H9 (cell line): ENCODE results near the gene CFAP57. TPM values are rescaled to one million over a fixed set of nuclear protein-coding genes. Genes with fewer than 3 reads are reported as not detected.

Source experiments
- DNase-seq: peaks from one replicate; pipeline ENCODE4 v3.0.0-alpha.2; 2017
- H2AFZ ChIP-seq: one replicate; pipeline ENCODE4 v1.6.1; 2013; ENCODE audit warnings: mild to moderate bottlenecking, low read length, control low read depth, moderate library complexity
- H2AK5ac ChIP-seq: 2 replicates; pipeline ENCODE4 v1.6.1; 2013; ENCODE audit warnings: low read length, control low read depth, mixed read lengths; ENCODE audit not compliant: insufficient read length
- H2BK120ac ChIP-seq: one replicate; pipeline ENCODE4 v1.6.1; 2013; ENCODE audit warnings: low read depth, mild to moderate bottlenecking, low read length, control low read depth, inconsistent platforms; ENCODE audit not compliant: poor library complexity, severe bottlenecking
- H2BK12ac ChIP-seq: 2 replicates; pipeline ENCODE4 v1.6.1; 2013; ENCODE audit warnings: low read length, control low read depth, mixed read lengths, low read depth; ENCODE audit not compliant: insufficient read length
- H2BK15ac ChIP-seq: 2 replicates; pipeline ENCODE4 v1.6.1; 2013; ENCODE audit warnings: low read depth, low read length, control low read depth
- H2BK20ac ChIP-seq: one replicate; pipeline ENCODE4 v1.6.1; 2013; ENCODE audit warnings: low read depth, mild to moderate bottlenecking, low read length, control low read depth, inconsistent platforms; ENCODE audit not compliant: poor library complexity, severe bottlenecking
- H2BK5ac ChIP-seq: 2 replicates; pipeline ENCODE4 v1.6.1; 2013; ENCODE audit warnings: low read length, control low read depth, mixed read lengths; ENCODE audit not compliant: insufficient read length
- H3K14ac ChIP-seq: 2 replicates; pipeline ENCODE4 v1.6.1; 2013; ENCODE audit warnings: low read length, control low read depth; ENCODE audit not compliant: insufficient read depth
- H3K18ac ChIP-seq: 2 replicates; pipeline ENCODE4 v1.6.1; 2013; ENCODE audit warnings: low read depth, mild to moderate bottlenecking, mixed read lengths, low read length, control low read depth; ENCODE audit not compliant: insufficient read length
- H3K23ac ChIP-seq: 2 replicates; pipeline ENCODE4 v1.6.1; 2013; ENCODE audit warnings: low read length, control low read depth, mixed read lengths, low read depth; ENCODE audit not compliant: insufficient read length
- H3K23me2 ChIP-seq: 2 replicates; pipeline ENCODE4 v1.6.1; 2013; ENCODE audit warnings: low read depth, mild to moderate bottlenecking, mixed read lengths, low read length, control low read depth; ENCODE audit not compliant: insufficient read length, poor library complexity, severe bottlenecking
- H3K27ac ChIP-seq: 2 replicates; pipeline ENCODE4 v1.5.1; 2013; ENCODE audit warnings: low read length, control low read depth, mixed read lengths, low read depth; ENCODE audit not compliant: insufficient read length
- H3K27me3 ChIP-seq: 2 replicates; pipeline ENCODE4 v1.6.1; 2013; ENCODE audit warnings: low read length, control low read depth, inconsistent platforms; ENCODE audit not compliant: insufficient read depth
- H3K4ac ChIP-seq: 2 replicates; pipeline ENCODE4 v1.6.1; 2013; ENCODE audit warnings: low read depth, mild to moderate bottlenecking, control low read depth, inconsistent platforms, low read length, moderate library complexity
- H3K4me1 ChIP-seq: 2 replicates; pipeline ENCODE4 v1.6.1; 2013; ENCODE audit warnings: low read length, control low read depth, inconsistent platforms; ENCODE audit not compliant: insufficient read depth
- H3K4me2 ChIP-seq: 2 replicates; pipeline ENCODE4 v1.6.1; 2013; ENCODE audit warnings: low read length, control low read depth, mixed read lengths; ENCODE audit not compliant: insufficient read length, insufficient read depth
- H3K56ac ChIP-seq: 2 replicates; pipeline ENCODE4 v1.6.1; 2013; ENCODE audit warnings: low read depth, mild to moderate bottlenecking, mixed read lengths, low read length, control low read depth; ENCODE audit not compliant: insufficient read length
- H3K79me1 ChIP-seq: 2 replicates; pipeline ENCODE4 v1.6.1; 2013; ENCODE audit warnings: low read depth, mild to moderate bottlenecking, moderate library complexity, low read length, control low read depth, inconsistent platforms; ENCODE audit not compliant: insufficient read depth, poor library complexity, severe bottlenecking
- H3K79me2 ChIP-seq: 2 replicates; pipeline ENCODE4 v1.6.1; 2013; ENCODE audit warnings: low read length, control low read depth, inconsistent platforms; ENCODE audit not compliant: insufficient read depth
- H3K9ac ChIP-seq: 2 replicates; pipeline ENCODE4 v1.6.1; 2013; ENCODE audit warnings: low read length, control low read depth, mixed read lengths; ENCODE audit not compliant: insufficient read length; ENCODE audit errors: extremely low read depth
- H3K9me3 ChIP-seq: one replicate; pipeline ENCODE4 v1.6.1; 2013; ENCODE audit warnings: low read depth, low read length, inconsistent platforms; ENCODE audit not compliant: control insufficient read depth
- H3T11ph ChIP-seq: one replicate; pipeline ENCODE4 v1.6.1; 2013; ENCODE audit warnings: mild to moderate bottlenecking, low read length, control low read depth, inconsistent platforms
- H4K20me1 ChIP-seq: one replicate; pipeline ENCODE4 v1.6.1; 2013; ENCODE audit not compliant: control insufficient read depth, insufficient read length, insufficient read depth
- H4K5ac ChIP-seq: 2 replicates; pipeline ENCODE4 v1.6.1; 2013; ENCODE audit warnings: low read depth, mild to moderate bottlenecking, mixed read lengths, low read length, control low read depth; ENCODE audit not compliant: insufficient read length
- H4K8ac ChIP-seq: replicated peaks from 2 replicates; pipeline ENCODE4 v1.6.1; 2013; ENCODE audit warnings: low read length, control low read depth, mixed read lengths, low read depth; ENCODE audit not compliant: insufficient read length
- H4K91ac ChIP-seq: 2 replicates; pipeline ENCODE4 v1.6.1; 2013; ENCODE audit warnings: low read depth, mild to moderate bottlenecking, moderate library complexity, mixed read lengths, low read length, control low read depth; ENCODE audit not compliant: insufficient read length
- H3K27ac Mint-ChIP-seq, 3 experiments: 2 replicates in 2 of 3; 3 replicates in 1 of 3; pipeline ENCODE4 v1.8.0; 2020 to 2021; ENCODE audit warnings: mixed read lengths in 3 of 3, mild to moderate bottlenecking in 1 of 3, moderate library complexity in 1 of 3
- H3K27me3 Mint-ChIP-seq: 2 replicates; pipeline ENCODE4 v1.8.0; 2021; ENCODE audit warnings: low read depth, mild to moderate bottlenecking, moderate library complexity, mixed read lengths
- H3K36me3 Mint-ChIP-seq, 3 experiments: 2 replicates in 2 of 3; 3 replicates in 1 of 3; pipeline ENCODE4 v1.8.0; 2020 to 2021; ENCODE audit warnings: low read depth in 3 of 3, mixed read lengths in 3 of 3; ENCODE audit not compliant: insufficient read depth in 1 of 3
- H3K4me1 Mint-ChIP-seq, 2 experiments: 2 replicates each; pipeline ENCODE4 v1.8.0; 2020; ENCODE audit warnings: mixed read lengths in 2 of 2
- H3K4me3 Mint-ChIP-seq, 2 experiments: 2 replicates in 1 of 2; 3 replicates in 1 of 2; pipeline ENCODE4 v1.8.0; 2020 to 2021; ENCODE audit warnings: mild to moderate bottlenecking in 2 of 2, mixed read lengths in 2 of 2, moderate library complexity in 1 of 2
- H3K9me3 Mint-ChIP-seq, 2 experiments: 2 replicates in 1 of 2; 3 replicates in 1 of 2; pipeline ENCODE4 v1.8.0; 2020; ENCODE audit warnings: mild to moderate bottlenecking in 2 of 2, mixed read lengths in 2 of 2, moderate library complexity in 1 of 2
- WGBS: extraction: QIAGEN DNeasy Blood & Tissue Kit; methylation state at CpG from one replicate; pipeline ENCODE4 v1.1.7; 2013; ENCODE audit warnings: missing lambda C conversion rate, low lambda C conversion rate, mixed read lengths; ENCODE audit not compliant: insufficient read length; ENCODE audit errors: extremely low coverage; 5-methylcytosine and 5-hydroxymethylcytosine counted together
- total RNA-seq: library from RNA; stranded (reverse); gene quantifications from 2 replicates; pipeline ENCODE4 v1.2.1, GENCODE V29; 2021
- TF ChIP-seq, protein P1 (sequence below): fragments of 200-600 bp; sonication (generic); conservative IDR thresholded peaks from 3 replicates; pipeline ENCODE4 v1.8.0; 2021; ENCODE audit warnings: antibody characterized with exemption, mild to moderate bottlenecking

CFAP57 gene
- total RNA-seq, 1 experiment from 2014 or later, result 0.33 TPM

- H3K27ac ChIP-seq, result no peak overlapping the region
- no peaks in the 10 kb centered on the region for H3K4me1 ChIP-seq
- no peaks in the 10 kb centered on the region for H3K79me1 ChIP-seq
- Mint-ChIP-seq H3K27me3 (peaks cover 4% of the 10 kb centered on the region; the same call in 1 of the 2 replicates), H3K9me3 (no peaks in the 10 kb centered on the region; a peak in 1 of 5 replicates), H3K36me3 (no peaks in the 10 kb centered on the region), H3K4me3 (no peak overlapping the region), H3K4me1 (peaks cover 3 to 4% of the 10 kb centered on the region in 2 experiments; a peak in 3 of 4 replicates), H3K27ac (no peak overlapping the region)
- no peak overlapping the region for H2BK20ac ChIP-seq
- no peak overlapping the region for H2BK12ac ChIP-seq
- WGBS, result no CpG with 5 or more reads among the region's 3 CpGs
- no peak overlapping the region for H2BK15ac ChIP-seq
- no peak overlapping the region for H2BK120ac ChIP-seq
- H2AK5ac ChIP-seq, result no peak overlapping the region
- H3K27me3 ChIP-seq, result no peaks in the 10 kb centered on the region
- H3K4ac ChIP-seq, result no peak overlapping the region
- no peak overlapping the region for H4K8ac ChIP-seq
- H4K5ac ChIP-seq, result no peak overlapping the region
- no peaks in the 10 kb centered on the region for H3K79me2 ChIP-seq
- no peak overlapping the region for H2AFZ ChIP-seq
- DNase-seq, result no peak
- no peaks in the 10 kb centered on the region for H3K9me3 ChIP-seq
- no peaks in the 10 kb centered on the region for H4K20me1 ChIP-seq
- no peak overlapping the region for H3K9ac ChIP-seq
- no peak overlapping the region for H3K4me2 ChIP-seq
- no peak overlapping the region for H2BK5ac ChIP-seq
- H3K23me2 ChIP-seq, result no peaks in the 10 kb centered on the region
- H3T11ph ChIP-seq, result no peak overlapping the region
- no peak overlapping the region for H3K23ac ChIP-seq
- no peak overlapping the region for H4K91ac ChIP-seq
- H3K18ac ChIP-seq, result no peak overlapping the region
- TF ChIP-seq, protein P1, sequence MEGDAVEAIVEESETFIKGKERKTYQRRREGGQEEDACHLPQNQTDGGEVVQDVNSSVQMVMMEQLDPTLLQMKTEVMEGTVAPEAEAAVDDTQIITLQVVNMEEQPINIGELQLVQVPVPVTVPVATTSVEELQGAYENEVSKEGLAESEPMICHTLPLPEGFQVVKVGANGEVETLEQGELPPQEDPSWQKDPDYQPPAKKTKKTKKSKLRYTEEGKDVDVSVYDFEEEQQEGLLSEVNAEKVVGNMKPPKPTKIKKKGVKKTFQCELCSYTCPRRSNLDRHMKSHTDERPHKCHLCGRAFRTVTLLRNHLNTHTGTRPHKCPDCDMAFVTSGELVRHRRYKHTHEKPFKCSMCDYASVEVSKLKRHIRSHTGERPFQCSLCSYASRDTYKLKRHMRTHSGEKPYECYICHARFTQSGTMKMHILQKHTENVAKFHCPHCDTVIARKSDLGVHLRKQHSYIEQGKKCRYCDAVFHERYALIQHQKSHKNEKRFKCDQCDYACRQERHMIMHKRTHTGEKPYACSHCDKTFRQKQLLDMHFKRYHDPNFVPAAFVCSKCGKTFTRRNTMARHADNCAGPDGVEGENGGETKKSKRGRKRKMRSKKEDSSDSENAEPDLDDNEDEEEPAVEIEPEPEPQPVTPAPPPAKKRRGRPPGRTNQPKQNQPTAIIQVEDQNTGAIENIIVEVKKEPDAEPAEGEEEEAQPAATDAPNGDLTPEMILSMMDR, result no peak
- H3K14ac ChIP-seq, result no peak overlapping the region
- no peak overlapping the region for H3K56ac ChIP-seq
These were observed 12.3 kb downstream of the CFAP57 start for GRCh38 chr1:43184388-43184787.
